GM11168 (cell line): ENCODE data around the gene GRK2.

Experiments used
- in situ Hi-C: fragments of 300-500 bp; cut with MboI; formaldehyde crosslinking; loops from one replicate; pipeline ENCODE4 v1.12.0; 2022; ENCODE audit warnings: low sequenced_read_pairs; ENCODE audit not compliant: unreplicated experiment

GRK2 gene

DNA sequence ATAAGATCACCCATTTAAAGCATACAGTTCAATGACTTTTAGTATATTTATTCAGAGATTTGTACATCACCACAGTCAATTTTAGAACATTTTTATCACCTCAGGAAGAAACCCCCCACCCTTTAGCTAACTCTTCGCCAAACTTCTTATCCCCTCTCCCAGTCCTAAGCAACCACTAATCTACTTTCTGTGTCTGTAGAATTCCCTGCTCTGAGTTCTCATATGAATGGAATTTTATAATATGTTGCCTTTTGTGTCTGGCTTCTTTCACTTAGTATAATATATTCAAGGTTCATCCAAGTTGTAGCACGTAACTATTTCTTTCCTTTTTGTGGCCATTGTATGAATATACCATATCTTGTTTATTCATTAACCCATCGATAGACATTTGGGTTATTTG, 26.4 kb downstream of the GRK2 start:
- in situ Hi-C loops, result no loop called here

DNA sequence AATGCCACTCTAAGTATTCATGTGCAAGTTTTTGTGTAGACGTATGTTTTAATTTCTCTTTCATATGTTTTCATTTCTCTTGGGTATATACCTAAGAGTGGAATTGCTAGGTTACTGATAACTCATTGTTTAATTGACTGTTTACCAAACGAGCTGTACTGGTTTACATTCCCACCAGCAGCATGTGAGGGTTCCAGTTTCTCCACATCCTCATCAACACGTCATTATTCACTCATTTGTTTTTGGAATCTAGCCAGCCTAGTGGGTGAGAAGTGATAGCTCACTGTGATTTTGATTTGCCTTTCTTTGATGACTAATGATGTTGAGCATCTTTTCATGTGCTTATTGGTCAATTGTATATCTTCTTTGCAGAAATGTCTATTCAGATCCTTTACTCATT, 26.8 kb downstream of the GRK2 start:
- in situ Hi-C loops, result no loop called here

DNA sequence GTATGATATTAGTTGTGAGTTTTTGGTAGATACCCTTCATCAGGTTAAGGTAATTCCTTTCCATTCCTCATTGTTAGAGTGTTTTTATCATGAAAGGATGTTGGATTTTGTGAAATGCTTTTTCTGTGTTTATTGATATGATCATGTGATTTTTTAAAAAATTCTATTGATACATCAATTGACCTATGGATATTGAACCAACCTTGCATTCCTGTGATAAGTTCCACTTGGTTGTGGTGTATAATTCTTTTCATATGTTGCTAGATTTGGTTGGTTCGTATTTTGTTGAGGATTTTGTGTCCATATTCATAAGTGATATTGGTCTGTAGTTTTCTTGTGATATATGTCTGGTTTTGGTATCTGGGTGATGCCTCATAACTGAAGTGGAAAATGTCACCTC, 29.6 kb downstream of the GRK2 start:
- in situ Hi-C loops, result no loop called here

GRCh38 chr11:67298786-67299185, 32.5 kb downstream of the GRK2 start:
- in situ Hi-C loops, result no loop called here

DNA sequence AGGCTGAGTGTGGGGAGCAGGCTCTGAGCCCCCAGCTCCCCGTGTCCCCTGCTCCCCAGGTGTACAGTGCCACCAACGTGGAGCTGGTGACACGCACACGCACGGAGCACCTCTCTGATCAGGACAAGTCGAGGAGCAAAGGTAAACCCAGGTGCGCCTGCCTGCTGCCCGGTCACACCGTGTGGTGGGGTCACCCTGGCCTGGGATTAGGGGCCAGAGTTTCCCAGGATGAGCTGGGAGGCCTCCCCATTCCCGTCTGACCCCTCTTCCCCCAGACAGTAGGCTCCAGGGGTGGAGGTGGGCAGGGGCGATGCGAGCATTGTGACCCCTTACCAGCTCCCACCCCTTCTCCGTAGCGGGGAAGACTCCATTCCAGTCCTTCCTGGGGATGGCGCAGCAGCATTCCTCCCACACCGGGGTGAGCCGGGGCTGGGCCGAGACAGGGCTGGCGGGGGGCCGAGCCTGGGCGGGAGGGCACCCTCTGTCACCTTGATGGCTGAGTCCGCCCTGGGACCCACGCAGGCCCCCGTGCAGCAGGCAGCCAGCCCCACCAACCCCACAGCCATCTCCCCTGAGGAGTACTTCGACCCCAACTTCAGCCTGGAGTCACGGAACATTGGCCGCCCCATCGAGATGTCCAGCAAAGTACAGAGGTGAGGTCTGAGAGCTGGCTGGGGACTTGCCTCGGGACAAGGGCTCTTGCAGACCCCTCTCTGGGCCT, 33.4 kb downstream of the GRK2 start:
- in situ Hi-C loops, result no loop called here

GRCh38 chr11:67300256-67300755, 34.0 kb downstream of the GRK2 start:
- in situ Hi-C loops, result no loop called here

GRCh38 chr11:67300756-67301312, 34.6 kb downstream of the GRK2 start:
- in situ Hi-C loops, result no loop called here

DNA sequence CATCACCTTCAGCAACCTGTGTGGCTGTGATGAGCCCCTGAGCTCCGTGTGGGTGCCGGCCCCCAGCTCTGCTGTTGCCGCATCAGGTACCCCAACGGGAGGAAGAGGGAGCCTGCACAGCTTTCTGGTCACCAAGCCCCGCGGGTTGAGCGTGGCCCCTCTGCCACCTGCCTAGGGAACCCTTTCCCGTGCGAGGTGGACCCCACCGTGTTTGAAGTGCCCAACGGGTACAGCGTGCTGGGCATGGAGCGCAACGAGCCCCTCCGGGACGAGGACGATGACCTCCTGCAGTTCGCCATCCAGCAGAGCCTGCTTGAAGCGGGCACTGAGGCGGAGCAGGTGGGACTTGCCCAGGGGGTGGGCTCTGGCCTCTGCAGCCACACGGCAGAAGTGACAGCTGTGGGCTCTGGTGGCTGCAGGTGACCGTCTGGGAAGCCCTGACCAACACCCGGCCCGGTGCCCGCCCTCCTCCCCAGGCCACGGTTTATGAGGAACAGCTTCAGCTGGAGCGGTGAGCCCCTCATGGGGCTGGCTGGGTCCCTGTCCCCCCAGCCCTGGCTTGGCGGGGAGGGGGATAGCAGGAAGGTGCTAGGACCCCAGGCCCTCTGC, 35.1 kb downstream of the GRK2 start:
- in situ Hi-C loops, result no loop called here

DNA sequence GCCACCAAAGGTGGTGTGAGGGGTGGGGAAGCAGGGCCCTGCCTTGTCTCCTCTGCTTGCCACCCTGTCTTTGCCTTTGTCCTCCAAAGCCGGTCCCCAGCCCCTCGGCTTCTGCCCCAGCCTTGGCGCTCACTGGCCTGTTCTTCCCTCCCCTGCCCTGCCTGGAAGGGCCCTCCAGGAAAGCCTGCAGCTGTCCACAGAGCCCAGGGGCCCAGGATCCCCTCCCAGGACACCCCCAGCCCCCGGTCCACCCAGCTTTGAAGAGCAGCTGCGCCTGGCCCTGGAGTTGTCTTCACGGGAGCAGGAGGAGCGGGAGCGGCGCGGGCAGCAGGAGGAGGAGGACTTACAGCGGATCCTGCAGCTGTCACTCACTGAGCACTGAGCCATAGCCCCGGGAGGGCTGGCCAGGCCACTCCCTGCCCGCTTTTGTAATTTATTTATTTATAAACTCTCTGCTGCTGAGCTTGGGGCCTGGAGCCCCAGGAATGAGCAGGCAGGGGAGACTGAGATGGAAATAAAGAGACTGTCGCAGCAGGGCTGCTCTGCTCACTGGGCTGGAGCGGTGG, 35.8 kb downstream of the GRK2 start:
- in situ Hi-C loops, result no loop called here

- in situ Hi-C loops, result no loop called here
Observed at GRCh38 chr11:67302571-67303131, 36.4 kb downstream of the GRK2 start.

DNA sequence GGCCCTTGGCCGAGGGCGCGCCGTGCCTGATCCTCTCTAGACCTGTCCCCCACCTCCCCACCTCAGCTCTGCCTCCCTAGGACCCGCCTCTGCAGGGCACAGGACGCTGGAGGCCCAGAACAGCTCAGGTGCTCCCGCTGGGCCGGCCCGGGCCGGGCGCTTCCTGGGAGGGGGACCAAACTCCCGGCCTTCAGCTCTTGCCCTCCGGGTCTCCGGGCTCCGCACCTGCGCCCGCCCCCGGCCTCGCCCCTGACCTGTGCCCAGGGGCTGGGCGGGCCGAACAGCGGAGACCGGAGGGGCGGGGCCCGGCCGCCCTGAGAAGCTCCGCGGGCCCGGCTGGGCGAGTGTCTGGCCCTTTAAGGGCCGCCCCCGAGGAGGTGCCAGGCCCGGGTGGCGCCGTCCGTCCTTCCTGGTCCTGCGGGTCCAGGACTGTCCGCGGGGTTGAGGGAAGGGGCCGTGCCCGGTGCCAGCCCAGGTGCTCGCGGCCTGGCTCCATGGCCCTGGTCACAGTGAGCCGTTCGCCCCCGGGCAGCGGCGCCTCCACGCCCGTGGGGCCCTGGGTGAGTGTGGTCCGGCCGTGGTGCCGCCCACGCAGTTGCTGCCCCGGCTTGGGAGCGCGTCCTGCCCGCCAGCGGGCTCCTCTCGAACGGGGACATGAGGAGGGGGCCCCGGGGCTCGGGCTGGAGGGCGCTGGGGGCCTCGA, 37.0 kb downstream of the GRK2 start, which contains the start of gene SSH3:
TSS of gene SSH3 (plus strand) at position 399 of the 703 bp plus-strand sequence. CDS start at position 495, 96 bp downstream.
- in situ Hi-C loops, result no loop called here

DNA sequence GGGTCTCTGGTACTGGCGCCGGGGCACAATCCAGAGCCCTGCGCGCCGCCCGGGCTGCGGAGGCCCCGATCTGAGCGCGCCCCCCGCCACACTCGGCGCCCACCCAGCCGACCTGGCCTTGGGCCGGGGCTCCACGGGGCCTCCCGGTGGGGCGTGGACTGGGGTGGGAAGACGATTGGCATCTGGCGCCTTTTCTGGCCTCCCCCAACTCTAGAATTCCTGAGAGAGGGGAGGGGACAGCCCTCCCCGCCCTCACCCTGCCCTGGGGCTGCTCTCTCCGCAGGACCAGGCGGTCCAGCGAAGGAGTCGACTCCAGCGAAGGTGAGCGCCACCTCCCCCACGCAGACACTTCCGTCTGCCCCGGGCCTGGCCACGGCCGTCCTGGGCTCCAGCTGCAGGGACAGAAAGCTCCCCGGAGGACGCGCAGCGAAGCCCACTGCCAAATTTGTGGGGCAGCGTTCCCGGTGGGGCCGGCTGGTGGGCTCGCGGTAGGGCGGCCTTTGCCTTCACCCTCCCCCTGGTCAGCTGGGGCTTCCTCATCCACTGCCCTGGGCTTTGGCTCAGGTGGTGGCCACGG, 37.6 kb downstream of the GRK2 start:
- in situ Hi-C loops, result no loop called here

GRCh38 chr11:67304511-67305113, 38.3 kb downstream of the GRK2 start:
- in situ Hi-C loops, result no loop called here

DNA sequence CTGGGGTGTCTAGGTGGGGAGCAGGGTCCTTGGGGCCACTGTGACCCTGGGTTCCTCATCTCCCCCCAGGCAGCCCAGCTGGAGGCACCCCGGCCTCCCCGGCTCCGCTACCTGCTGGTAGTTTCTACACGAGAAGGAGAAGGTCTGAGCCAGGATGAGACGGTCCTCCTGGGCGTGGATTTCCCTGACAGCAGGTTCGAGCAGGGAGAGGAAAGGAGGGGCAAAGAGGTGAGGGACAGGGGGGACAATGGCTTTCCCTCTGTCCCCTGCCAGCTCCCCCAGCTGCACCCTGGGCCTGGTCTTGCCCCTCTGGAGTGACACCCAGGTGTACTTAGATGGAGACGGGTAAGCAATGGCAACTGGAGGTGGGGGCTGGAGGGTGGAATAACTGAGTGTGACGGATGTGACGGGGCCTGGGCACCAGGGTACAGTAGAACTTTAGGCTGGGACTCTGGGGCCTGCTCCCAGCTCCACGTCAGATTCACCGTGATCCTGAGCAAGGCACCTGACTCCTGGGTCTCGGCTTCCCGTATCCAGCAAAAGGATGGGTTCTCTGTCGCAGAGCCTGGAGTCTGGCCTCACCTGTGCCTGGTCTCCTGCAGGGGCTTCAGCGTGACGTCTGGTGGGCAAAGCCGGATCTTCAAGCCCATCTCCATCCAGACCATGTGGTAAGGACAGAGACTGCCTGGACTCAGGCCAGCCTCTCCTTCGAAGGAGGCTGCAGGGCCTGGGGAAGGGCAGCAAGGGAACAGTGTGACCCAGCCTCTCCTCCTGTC, 40.7 kb downstream of the GRK2 start:
- in situ Hi-C loops, result no loop called here

DNA sequence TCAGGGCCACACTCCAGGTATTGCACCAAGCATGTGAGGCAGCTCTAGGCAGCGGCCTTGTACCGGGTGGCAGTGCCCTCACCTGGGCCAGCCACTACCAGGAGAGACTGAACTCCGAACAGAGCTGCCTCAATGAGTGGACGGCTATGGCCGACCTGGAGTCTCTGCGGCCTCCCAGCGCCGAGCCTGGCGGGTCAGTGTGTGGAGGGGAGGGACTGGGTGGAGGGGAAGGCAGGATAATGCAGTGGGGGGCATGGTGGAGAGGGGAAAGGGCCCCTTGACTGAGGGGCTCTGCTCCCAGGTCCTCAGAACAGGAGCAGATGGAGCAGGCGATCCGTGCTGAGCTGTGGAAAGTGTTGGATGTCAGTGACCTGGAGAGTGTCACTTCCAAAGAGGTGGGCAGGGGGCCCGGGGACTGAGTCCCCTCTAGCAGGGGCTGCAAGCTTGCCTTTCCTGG, 41.3 kb downstream of the GRK2 start:
- in situ Hi-C loops, result no loop called here

- in situ Hi-C loops, result no loop called here
Observed at GRCh38 chr11:67308031-67308866, 42.0 kb downstream of the GRK2 start.

GRCh38 chr11:67309166-67309565, 42.9 kb downstream of the GRK2 start:
- in situ Hi-C loops, result no loop called here

DNA sequence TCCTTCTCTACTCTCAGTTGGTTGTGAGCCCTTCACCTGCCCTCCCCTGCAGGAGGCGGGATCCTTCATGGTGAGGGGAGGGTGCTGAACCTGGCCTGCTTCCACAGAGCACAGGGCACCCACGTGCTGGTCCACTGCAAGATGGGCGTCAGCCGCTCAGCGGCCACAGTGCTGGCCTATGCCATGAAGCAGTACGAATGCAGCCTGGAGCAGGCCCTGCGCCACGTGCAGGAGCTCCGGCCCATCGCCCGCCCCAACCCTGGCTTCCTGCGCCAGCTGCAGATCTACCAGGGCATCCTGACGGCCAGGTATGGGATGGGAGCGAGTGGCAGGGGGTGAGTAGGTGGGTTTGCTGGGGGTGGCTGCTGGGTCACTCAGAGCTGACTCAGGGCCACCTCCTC, 43.4 kb downstream of the GRK2 start:
- in situ Hi-C loops, result no loop called here
